ENCODE results near the gene MAGEA8. TPM values are rescaled to one million over a fixed set of nuclear protein-coding genes. Genes with fewer than 3 reads are reported as not detected.
"Not testable (repeated sequence)": the region's sequence is repeated elsewhere in the genome, so short reads cannot be mapped to it uniquely, and the experiment has no call there.

Gene MAGEA8
- total RNA-seq, 1 experiment from 2014 or later: not detected

- Histone ChIP-seq H3K9me3 (ENCODE audit: low read length) (no peaks in the 10 kb centered on the region), H4K20me1 (ENCODE audit: insufficient read depth, low read depth, low read length) (no peaks in the 10 kb centered on the region), H3K4me3 (ENCODE audit: low read length) (no peak overlapping the region), H3K36me3 (ENCODE audit: insufficient read depth, low read length) (no peaks in the 10 kb centered on the region), H3K4me1 (ENCODE audit: low read length) (no peaks in the 10 kb centered on the region), H3K27ac (ENCODE audit: low read length) (no peak overlapping the region), H3K4me2 (ENCODE audit: low read depth, low read length, poor library complexity, severe bottlenecking) (no peak overlapping the region), H3K79me2 (ENCODE audit: low read length) (no peaks in the 10 kb centered on the region), H3K9me2 (replicated peaks; ENCODE audit: insufficient read depth, low read length) (no peaks in the 10 kb centered on the region), H3K9ac (ENCODE audit: low read length) (no peak overlapping the region), H2AFZ (ENCODE audit: low read length) (no peak overlapping the region), H3K27me3 (ENCODE audit: low read length) (no peaks in the 10 kb centered on the region)
- DNase-seq: no peak
Observed at GRCh38 chrX:149871433-149871832, 9.6 kb upstream of the MAGEA8 start.

- Histone ChIP-seq H3K27ac (ENCODE audit: low read length) (no peak overlapping the region), H3K27me3 (ENCODE audit: low read length) (no peaks in the 10 kb centered on the region), H3K9ac (ENCODE audit: low read length) (no peak overlapping the region), H3K9me2 (replicated peaks; ENCODE audit: insufficient read depth, low read length) (no peaks in the 10 kb centered on the region), H2AFZ (ENCODE audit: low read length) (no peak overlapping the region), H3K79me2 (ENCODE audit: low read length) (no peaks in the 10 kb centered on the region), H4K20me1 (ENCODE audit: insufficient read depth, low read depth, low read length) (no peaks in the 10 kb centered on the region), H3K4me2 (ENCODE audit: low read depth, low read length, poor library complexity, severe bottlenecking) (no peak overlapping the region), H3K4me1 (ENCODE audit: low read length) (no peaks in the 10 kb centered on the region), H3K9me3 (ENCODE audit: low read length) (no peaks in the 10 kb centered on the region), H3K4me3 (ENCODE audit: low read length) (no peak overlapping the region), H3K36me3 (ENCODE audit: insufficient read depth, low read length) (no peaks in the 10 kb centered on the region)
- DNase-seq: peak; percentile 78
Observed at GRCh38 chrX:149871940-149872339, 9.0 kb upstream of the MAGEA8 start.

GRCh38 chrX:149877157-149877556 is 3.8 kb upstream of the MAGEA8 start:
- Histone ChIP-seq H3K4me3 (ENCODE audit: low read length) (no peak overlapping the region), H3K9me2 (replicated peaks; ENCODE audit: insufficient read depth, low read length) (no peaks in the 10 kb centered on the region)
- no peak for DNase-seq

GRCh38 chrX:149877636-149878035 is 3.3 kb upstream of the MAGEA8 start:
- Histone ChIP-seq H3K79me2 (ENCODE audit: low read length) (no peaks in the 10 kb centered on the region), H4K20me1 (ENCODE audit: insufficient read depth, low read depth, low read length) (no peaks in the 10 kb centered on the region), H3K36me3 (ENCODE audit: insufficient read depth, low read length) (no peaks in the 10 kb centered on the region), H3K4me3 (ENCODE audit: low read length) (no peak overlapping the region), H2AFZ (ENCODE audit: low read length) (no peak overlapping the region), H3K4me1 (ENCODE audit: low read length) (no peaks in the 10 kb centered on the region), H3K27ac (ENCODE audit: low read length) (no peak overlapping the region), H3K9me2 (replicated peaks; ENCODE audit: insufficient read depth, low read length) (no peaks in the 10 kb centered on the region), H3K27me3 (ENCODE audit: low read length) (no peaks in the 10 kb centered on the region), H3K9ac (ENCODE audit: low read length) (no peak overlapping the region), H3K9me3 (ENCODE audit: low read length) (no peaks in the 10 kb centered on the region), H3K4me2 (ENCODE audit: low read depth, low read length, poor library complexity, severe bottlenecking) (no peak overlapping the region)
- no peak for DNase-seq

More at GRCh38 chrX:149877157-149877556, 3.8 kb upstream of the MAGEA8 start:
- Histone ChIP-seq H4K20me1 (ENCODE audit: insufficient read depth, low read depth, low read length) (no peaks in the 10 kb centered on the region), H3K27me3 (ENCODE audit: low read length) (no peaks in the 10 kb centered on the region), H3K9ac (ENCODE audit: low read length) (no peak overlapping the region), H3K27ac (ENCODE audit: low read length) (no peak overlapping the region), H3K4me2 (ENCODE audit: low read depth, low read length, poor library complexity, severe bottlenecking) (no peak overlapping the region), H3K79me2 (ENCODE audit: low read length) (no peaks in the 10 kb centered on the region), H3K9me3 (ENCODE audit: low read length) (no peaks in the 10 kb centered on the region), H3K4me1 (ENCODE audit: low read length) (no peaks in the 10 kb centered on the region), H3K36me3 (ENCODE audit: insufficient read depth, low read length) (no peaks in the 10 kb centered on the region), H2AFZ (ENCODE audit: low read length) (no peak overlapping the region)

GRCh38 chrX:149890828-149891227 is 9.8 kb downstream of the MAGEA8 start:
- not testable (repeated sequence) for DNase-seq; H3K27ac ChIP-seq (ENCODE audit: low read length); H2AFZ ChIP-seq (ENCODE audit: low read length); H3K9me3 ChIP-seq (ENCODE audit: low read length); H3K4me2 ChIP-seq (ENCODE audit: low read depth, low read length, poor library complexity, severe bottlenecking); H3K9me2 ChIP-seq (replicated peaks; ENCODE audit: insufficient read depth, low read length); H3K9ac ChIP-seq (ENCODE audit: low read length); H4K20me1 ChIP-seq (ENCODE audit: insufficient read depth, low read depth, low read length); H3K27me3 ChIP-seq (ENCODE audit: low read length); H3K4me3 ChIP-seq (ENCODE audit: low read length); H3K79me2 ChIP-seq (ENCODE audit: low read length); H3K4me1 ChIP-seq (ENCODE audit: low read length); H3K36me3 ChIP-seq (ENCODE audit: insufficient read depth, low read length)

- Histone ChIP-seq H3K9me2 (replicated peaks; ENCODE audit: insufficient read depth, low read length) (no peaks in the 10 kb centered on the region), H3K4me1 (ENCODE audit: low read length) (no peaks in the 10 kb centered on the region), H3K27me3 (ENCODE audit: low read length) (no peaks in the 10 kb centered on the region), H3K4me3 (ENCODE audit: low read length) (no peak overlapping the region), H3K36me3 (ENCODE audit: insufficient read depth, low read length) (no peaks in the 10 kb centered on the region), H3K27ac (ENCODE audit: low read length) (no peak overlapping the region), H3K9ac (ENCODE audit: low read length) (no peak overlapping the region), H3K79me2 (ENCODE audit: low read length) (no peaks in the 10 kb centered on the region), H2AFZ (ENCODE audit: low read length) (no peak overlapping the region), H3K4me2 (ENCODE audit: low read depth, low read length, poor library complexity, severe bottlenecking) (no peak overlapping the region), H4K20me1 (ENCODE audit: insufficient read depth, low read depth, low read length) (no peaks in the 10 kb centered on the region), H3K9me3 (ENCODE audit: low read length) (no peaks in the 10 kb centered on the region)
- no peak for DNase-seq
Observed at GRCh38 chrX:149898554-149898953, 17.6 kb downstream of the MAGEA8 start.

GRCh38 chrX:149903889-149904748 is 23.1 kb downstream of the MAGEA8 start:
- DNase-seq: peak; percentile 47

GRCh38 chrX:149908308-149908707 is 27.3 kb downstream of the MAGEA8 start:
- Histone ChIP-seq H3K9me2 (replicated peaks; ENCODE audit: insufficient read depth, low read length) (no peaks in the 10 kb centered on the region), H3K4me3 (ENCODE audit: low read length) (no peak overlapping the region), H3K9ac (ENCODE audit: low read length) (no peak overlapping the region), H3K27me3 (ENCODE audit: low read length) (no peaks in the 10 kb centered on the region), H3K9me3 (ENCODE audit: low read length) (no peaks in the 10 kb centered on the region), H2AFZ (ENCODE audit: low read length) (no peak overlapping the region), H3K36me3 (ENCODE audit: insufficient read depth, low read length) (no peaks in the 10 kb centered on the region), H3K4me1 (ENCODE audit: low read length) (peaks cover 7% of the 10 kb centered on the region), H3K4me2 (ENCODE audit: low read depth, low read length, poor library complexity, severe bottlenecking) (no peak overlapping the region), H3K79me2 (ENCODE audit: low read length) (no peaks in the 10 kb centered on the region), H4K20me1 (ENCODE audit: insufficient read depth, low read depth, low read length) (no peaks in the 10 kb centered on the region), H3K27ac (ENCODE audit: low read length) (no peak overlapping the region)
- DNase-seq: no peak

More at GRCh38 chrX:149903889-149904748, 23.1 kb downstream of the MAGEA8 start:
- H3K36me3 ChIP-seq (ENCODE audit: insufficient read depth, low read length): no peaks in the 10 kb centered on the region
- H3K79me2 ChIP-seq (ENCODE audit: low read length): no peaks in the 10 kb centered on the region
- H4K20me1 ChIP-seq (ENCODE audit: insufficient read depth, low read depth, low read length): no peaks in the 10 kb centered on the region
- no peaks in the 10 kb centered on the region for H3K27me3 ChIP-seq (ENCODE audit: low read length)
- H3K9me3 ChIP-seq (ENCODE audit: low read length): no peaks in the 10 kb centered on the region
- H3K4me2 ChIP-seq (ENCODE audit: low read depth, low read length, poor library complexity, severe bottlenecking): peak overlapping the region; percentile 55
- H3K9ac ChIP-seq (ENCODE audit: low read length): peak overlapping the region; percentile 32; the same call in 1 of the 2 replicates
- peak overlapping the region; percentile 73; the same call in 1 of the 2 replicates for H2AFZ ChIP-seq (ENCODE audit: low read length)
- no peaks in the 10 kb centered on the region for H3K9me2 ChIP-seq (replicated peaks; ENCODE audit: insufficient read depth, low read length)
- H3K4me3 ChIP-seq (ENCODE audit: low read length): peak overlapping the region; percentile 52
- peaks cover 7% of the 10 kb centered on the region for H3K4me1 ChIP-seq (ENCODE audit: low read length)
- no peak overlapping the region for H3K27ac ChIP-seq (ENCODE audit: low read length)
